ENCODE data around the gene NPC1. TPM values are rescaled to one million over a fixed set of nuclear protein-coding genes. Genes with fewer than 3 reads are reported as not detected.

NPC1 gene
- total and polyA plus RNA-seq, 8 donors = 7.6 to 219 (median 59.3) TPM

DNA sequence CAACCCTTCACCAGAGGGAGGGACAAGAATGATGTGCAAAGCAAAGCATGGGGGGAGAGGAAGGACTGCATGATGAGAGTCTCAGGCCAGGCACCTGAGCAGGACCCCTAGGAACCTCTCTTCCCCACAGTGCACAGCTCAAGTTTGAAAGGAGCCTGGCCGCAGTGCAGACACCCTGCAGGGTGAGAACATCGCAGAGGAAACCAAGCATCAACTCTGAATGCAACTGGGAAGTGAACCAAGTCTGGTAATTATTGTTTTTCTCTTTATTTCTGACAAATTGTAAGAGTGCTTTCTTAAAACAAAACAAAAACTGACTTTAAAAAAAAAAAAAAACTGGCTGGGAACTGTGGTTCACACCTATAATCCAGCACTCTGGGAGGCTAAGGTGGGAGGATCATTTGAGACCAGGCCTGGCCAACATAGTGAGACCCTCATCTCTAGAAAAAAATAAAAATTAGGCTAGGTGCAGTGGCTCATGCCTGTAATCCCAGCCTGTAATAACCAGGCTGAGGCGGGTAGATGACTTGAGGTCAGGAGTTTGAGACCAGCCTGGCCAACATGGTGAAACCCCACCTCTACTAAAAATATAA, 15.3 kb downstream of the NPC1 start:
- Histone ChIP-seq H3K27ac (peak overlapping the region in 1 of 5 donors; percentile 15), H3K36me3 (peaks cover 24 to 85% (median 77%) of the 10 kb centered on the region in 4 donors)
- intact Hi-C loops (cut with DNase I; ENCODE audit: low total_unique reads) = no loop called here

DNA sequence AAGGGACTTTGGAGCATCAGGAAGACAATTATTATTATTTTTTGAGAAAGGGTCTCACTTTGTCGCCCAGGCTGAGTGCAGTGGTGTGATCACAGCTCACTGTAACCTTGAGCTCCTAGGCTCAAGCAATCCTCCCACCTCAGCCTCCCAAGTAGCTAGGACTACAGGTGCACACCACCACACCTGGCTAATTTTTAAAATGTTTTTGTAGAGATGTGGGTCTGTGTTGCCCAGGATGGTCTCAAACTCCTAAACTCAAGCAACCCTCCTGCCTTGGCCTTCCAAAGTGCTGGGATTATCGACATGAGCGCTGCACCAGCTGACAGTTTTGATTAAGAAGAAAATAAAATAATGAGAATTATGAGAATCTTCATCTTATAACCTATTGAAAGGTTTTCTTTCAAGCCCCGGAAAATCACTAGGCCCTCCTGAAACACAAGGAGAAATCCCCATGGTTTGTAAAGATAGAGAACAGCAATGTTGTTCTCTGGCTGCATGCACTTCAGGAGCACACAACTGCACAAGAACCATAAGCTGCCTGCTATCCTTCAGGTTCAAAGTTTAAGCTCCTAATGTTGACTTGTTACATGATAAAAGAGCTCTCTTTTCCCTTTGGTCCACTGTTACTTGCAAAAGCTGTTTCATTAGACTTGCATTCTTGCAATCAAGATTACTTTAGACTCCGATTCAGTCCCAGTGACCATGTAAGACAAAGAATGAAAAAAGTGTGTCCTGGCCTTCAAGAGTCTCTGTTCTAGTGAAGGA, 16.8 kb downstream of the NPC1 start:
- intact Hi-C loops (cut with DNase I; ENCODE audit: low total_unique reads) = no loop called here
- DNase-seq = no peak
- Histone ChIP-seq H3K4me3 (no peak overlapping the region), H3K27ac (no peak overlapping the region), H3K36me3 (peaks cover 22 to 88% (median 85%) of the 10 kb centered on the region in 4 donors), H3K9me3 (no peaks in the 10 kb centered on the region), H3K27me3 (no peaks in the 10 kb centered on the region), H3K4me1 (peaks cover 15 to 31% (median 21%) of the 10 kb centered on the region in 4 donors)
- TF ChIP-seq EP300 (IDR thresholded peaks at IDR 0.05) (no peak), POLR2A (IDR thresholded peaks at IDR 0.05) (no peak), POLR2AphosphoS5 (IDR thresholded peaks at IDR 0.05) (no peak)
- TF ChIP-seq, protein P1, sequence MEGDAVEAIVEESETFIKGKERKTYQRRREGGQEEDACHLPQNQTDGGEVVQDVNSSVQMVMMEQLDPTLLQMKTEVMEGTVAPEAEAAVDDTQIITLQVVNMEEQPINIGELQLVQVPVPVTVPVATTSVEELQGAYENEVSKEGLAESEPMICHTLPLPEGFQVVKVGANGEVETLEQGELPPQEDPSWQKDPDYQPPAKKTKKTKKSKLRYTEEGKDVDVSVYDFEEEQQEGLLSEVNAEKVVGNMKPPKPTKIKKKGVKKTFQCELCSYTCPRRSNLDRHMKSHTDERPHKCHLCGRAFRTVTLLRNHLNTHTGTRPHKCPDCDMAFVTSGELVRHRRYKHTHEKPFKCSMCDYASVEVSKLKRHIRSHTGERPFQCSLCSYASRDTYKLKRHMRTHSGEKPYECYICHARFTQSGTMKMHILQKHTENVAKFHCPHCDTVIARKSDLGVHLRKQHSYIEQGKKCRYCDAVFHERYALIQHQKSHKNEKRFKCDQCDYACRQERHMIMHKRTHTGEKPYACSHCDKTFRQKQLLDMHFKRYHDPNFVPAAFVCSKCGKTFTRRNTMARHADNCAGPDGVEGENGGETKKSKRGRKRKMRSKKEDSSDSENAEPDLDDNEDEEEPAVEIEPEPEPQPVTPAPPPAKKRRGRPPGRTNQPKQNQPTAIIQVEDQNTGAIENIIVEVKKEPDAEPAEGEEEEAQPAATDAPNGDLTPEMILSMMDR (IDR thresholded peaks at IDR 0.05) = no peak
- 83 to 86% (median 85%) methylated on average over 5 of the region's 5 CpGs for WGBS, 5 donors

More for the DNA sequence above, 15.3 kb downstream of the NPC1 start:
- 60 to 92% (median 75%) methylated on average over 3 of the region's 3 CpGs for WGBS, 5 donors
- no peak overlapping the region for H3K4me3 ChIP-seq
- no peaks in the 10 kb centered on the region for H3K27me3 ChIP-seq
- no peaks in the 10 kb centered on the region for H3K9me3 ChIP-seq
- H3K4me1 ChIP-seq = peaks cover 23 to 41% (median 30%) of the 10 kb centered on the region in 4 donors
- DNase-seq = no peak
- TF ChIP-seq, protein P1 (IDR thresholded peaks at IDR 0.05) = no peak
- TF ChIP-seq POLR2A (IDR thresholded peaks at IDR 0.05) = no peak

DNA sequence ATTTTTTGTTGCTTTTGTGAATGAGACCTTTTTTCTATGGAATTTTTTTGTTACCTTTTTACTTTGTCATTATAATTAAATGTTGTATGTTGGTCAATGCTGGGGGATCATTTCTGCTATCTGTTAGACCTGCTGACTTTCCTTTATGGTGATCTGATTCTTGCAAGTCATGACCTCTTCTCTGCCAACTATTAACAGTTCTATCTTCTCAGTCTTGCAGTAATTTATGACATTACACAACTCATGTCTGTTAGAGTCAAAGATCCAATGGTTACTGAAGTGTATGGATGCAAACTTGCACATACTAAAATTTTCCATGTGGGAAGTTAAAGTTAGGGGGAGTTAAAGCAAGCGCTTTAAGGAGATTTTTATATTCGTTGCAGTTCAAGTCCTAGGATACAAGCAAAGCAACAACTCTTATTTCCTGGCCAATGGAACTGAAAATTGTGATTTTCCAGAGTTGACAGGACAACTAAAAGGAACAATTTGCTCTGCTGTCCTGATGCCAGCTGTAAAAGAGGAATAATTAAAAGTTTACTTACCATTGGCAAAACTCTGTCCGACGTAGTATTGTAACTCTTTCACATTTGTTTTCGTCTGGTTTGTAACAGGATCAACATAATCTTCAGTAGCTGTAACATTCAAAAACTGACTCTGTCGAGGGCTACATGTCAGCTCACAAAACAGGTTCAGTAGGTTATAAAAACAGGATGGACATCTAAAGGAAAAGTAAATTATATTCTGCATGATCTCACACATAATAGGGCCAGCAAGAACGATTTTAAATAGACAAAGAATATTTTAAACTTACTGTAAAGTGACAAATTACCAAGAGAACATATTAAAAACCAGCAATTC, 17.8 kb downstream of the NPC1 start:
- Histone ChIP-seq H3K9me3 (no peaks in the 10 kb centered on the region), H3K27me3 (no peaks in the 10 kb centered on the region), H3K36me3 (peaks cover 22 to 97% (median 94%) of the 10 kb centered on the region in 4 donors), H3K4me1 (peaks cover 7 to 27% (median 13%) of the 10 kb centered on the region in 4 donors), H3K4me3 (no peak overlapping the region), H3K27ac (no peak overlapping the region)
- intact Hi-C loops (cut with DNase I; ENCODE audit: low total_unique reads) = no loop called here
- 50 to 69% (median 59%) methylated on average over 7 of the region's 7 CpGs for WGBS, 5 donors
- no peak for DNase-seq
- TF ChIP-seq POLR2AphosphoS5 (IDR thresholded peaks at IDR 0.05) (no peak), EP300 (IDR thresholded peaks at IDR 0.05) (no peak), POLR2A (IDR thresholded peaks at IDR 0.05) (no peak)
- TF ChIP-seq, protein P1 (IDR thresholded peaks at IDR 0.05) = no peak

DNA sequence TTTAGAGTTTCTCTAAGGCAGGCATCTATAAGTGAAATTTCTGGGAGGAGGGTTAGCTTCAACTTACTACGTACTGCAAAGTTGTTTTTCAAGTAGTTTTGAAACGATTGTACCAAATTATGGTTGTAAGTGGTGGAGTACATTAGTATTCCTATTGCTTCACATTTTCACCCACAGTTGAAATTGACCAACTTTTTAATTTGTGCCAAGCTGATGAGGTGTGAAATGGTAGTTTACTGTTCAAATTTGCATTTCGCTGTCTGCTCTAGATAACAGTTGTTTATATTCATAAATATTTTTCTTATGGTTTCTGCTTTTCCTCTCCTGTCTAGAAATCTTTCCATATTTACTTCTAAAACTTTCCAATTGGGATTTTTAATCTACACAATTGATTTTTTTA, 18.6 kb downstream of the NPC1 start:
- Histone ChIP-seq H3K4me3 (no peak overlapping the region), H3K36me3 (peaks cover 22 to 96% (median 96%) of the 10 kb centered on the region in 4 donors), H3K27ac (no peak overlapping the region), H3K27me3 (no peaks in the 10 kb centered on the region), H3K9me3 (no peaks in the 10 kb centered on the region), H3K4me1 (peaks cover 7 to 21% (median 10%) of the 10 kb centered on the region in 4 donors)
- no peak for DNase-seq
- no peak for TF ChIP-seq EP300 (IDR thresholded peaks at IDR 0.05)
- TF ChIP-seq POLR2A (IDR thresholded peaks at IDR 0.05) = no peak
- intact Hi-C loops (cut with DNase I; ENCODE audit: low total_unique reads) = no loop called here
- 87 to 92% (median 90%) methylated on average over 3 of the region's 3 CpGs for WGBS, 5 donors

Data from stomach (tissue), 9 donors.